Prostate gland (tissue), 2 donors: ENCODE data around the gene BCL11A.

ENCODE experiments used
- CTCF ChIP-seq, 4 experiments: fragments of 200-600 bp in 2 of 4; fragments of 450-650 bp in 2 of 4; sonication (generic) in 2 of 4; IDR thresholded peaks; 1 replicate in 3 of 4; 2 replicates in 1 of 4; pipeline ENCODE4 v1.5.1; 2016 to 2019; ENCODE audit warnings: antibody characterized with exemption in 4 of 4, mild to moderate bottlenecking in 2 of 4, moderate library complexity in 2 of 4
- POLR2AphosphoS5 ChIP-seq: sonication (generic); formaldehyde crosslinking; IDR thresholded peaks from one replicate; pipeline ENCODE4 v1.6.1; 2017; ENCODE audit warnings: antibody characterized with exemption

- TF ChIP-seq CTCF (IDR thresholded peaks at IDR 0.05) (no peak), POLR2AphosphoS5 (no peak)
Measured at GRCh38 chr2:60484133-60484645, 69.3 kb downstream of the BCL11A start.
